Activated CD8-positive, alpha-beta memory T cell treated with anti-CD3 and anti-CD28 coated beads for 24 hours (primary cell): ENCODE data around the gene C10orf90.

Experiments used
- DNase-seq: peaks from one replicate; pipeline ENCODE4 v3.0.0-alpha.2; 2020

The C10orf90 gene

DNA sequence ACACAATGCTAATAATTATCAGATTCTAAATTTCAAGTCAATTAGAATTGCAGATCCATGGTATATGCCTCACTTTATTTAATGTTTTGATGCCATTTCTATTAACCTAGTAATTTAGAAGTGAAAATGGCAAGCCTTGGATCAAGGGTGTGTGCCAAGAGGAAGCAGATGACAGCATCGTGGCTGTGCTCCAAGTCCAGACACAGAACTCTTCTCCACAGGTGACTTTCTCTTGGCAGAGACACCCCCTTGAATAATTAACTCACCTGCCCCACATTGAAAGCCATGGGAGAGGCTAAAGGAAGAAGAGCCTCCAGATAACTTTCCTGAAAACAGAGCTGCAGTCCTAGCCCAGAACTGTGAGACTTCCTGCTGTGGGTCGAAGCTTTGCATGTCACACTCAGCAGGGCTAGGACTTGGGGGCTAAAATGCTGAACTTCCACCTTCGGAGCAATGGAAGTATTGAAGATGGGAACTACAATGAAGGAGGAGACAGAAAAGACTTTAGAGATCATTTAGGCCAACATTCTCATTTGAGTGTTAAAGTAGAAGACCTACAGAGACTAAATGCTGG, 996 bp upstream of the C10orf90 start:
- DNase-seq: no peak

DNA sequence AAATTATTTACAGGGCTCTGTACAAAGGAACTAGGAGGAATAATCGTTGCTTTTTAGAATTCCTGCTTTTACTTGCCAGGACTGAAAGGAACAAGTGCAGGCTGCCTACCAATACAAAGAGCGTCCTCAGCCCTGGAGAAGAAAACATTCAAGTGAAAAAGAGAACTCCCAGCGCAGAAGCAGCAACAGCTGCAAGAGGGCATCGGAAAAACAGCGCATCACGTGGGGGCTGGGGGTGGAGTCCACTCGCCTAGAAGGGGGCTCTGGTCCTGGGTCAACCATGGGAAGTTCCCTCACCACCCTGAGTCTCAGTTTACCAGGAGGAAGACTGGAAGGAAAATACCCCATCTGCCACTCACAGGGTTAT, 385 bp upstream of the C10orf90 start:
- no peak for DNase-seq

DNA sequence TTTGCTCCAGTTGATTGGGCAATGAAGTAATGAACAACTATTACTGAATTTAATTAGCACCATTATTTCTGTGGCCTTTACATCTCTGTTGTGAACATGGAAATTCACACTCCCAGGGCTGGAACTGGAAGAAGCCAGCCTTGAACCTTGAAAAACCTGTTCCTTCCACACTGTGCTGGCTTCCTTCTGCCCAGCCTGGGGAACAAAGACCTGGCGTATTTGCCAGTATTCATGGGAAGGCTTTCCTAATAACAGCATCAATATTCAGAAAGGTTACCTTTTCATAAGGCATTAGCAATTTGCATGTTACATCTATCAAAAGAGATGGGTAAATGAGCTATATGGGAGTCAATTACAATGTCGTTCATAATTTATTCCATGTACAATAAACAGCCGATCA, 1.3 kb downstream of the C10orf90 start:
- DNase-seq: no peak

DNA sequence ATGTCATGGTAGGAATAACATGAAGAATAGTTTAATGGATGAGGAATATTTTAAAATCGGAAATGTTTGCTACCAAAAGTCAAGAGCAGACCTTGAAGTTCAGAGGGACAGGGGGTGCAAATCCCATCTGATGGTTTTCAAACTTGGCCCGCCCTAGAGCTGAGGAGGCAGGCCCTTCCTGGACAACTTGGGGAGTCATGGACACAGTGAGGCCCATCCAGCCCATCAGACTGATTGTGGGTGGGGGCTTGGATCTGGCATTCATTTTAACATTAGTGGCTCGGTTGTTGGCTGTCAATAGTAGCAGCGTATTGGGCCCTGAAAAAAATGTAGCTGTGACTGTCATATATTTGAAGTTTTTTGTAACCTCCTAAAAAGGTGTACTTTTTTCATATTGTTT, 2.0 kb downstream of the C10orf90 start:
- no peak for DNase-seq

DNA sequence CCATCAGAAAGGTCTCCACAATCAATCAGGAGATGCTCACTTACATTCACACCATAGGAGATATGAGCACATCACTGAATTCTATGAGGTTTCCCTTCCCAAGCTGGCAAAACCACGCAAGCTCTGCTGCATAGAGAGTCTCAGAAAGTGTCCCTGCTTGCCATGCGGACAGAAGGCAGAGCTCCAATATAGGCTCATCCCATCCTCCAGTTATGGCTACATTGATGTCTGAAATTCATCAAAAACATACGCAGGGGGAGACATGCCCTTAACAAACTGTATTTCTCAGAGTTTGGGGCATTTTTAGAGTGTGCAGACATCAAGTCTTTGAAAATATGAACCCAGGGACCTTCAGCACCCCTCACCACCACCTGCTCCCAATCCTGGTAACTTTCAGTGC, 2.9 kb downstream of the C10orf90 start:
- DNase-seq: no peak

DNA sequence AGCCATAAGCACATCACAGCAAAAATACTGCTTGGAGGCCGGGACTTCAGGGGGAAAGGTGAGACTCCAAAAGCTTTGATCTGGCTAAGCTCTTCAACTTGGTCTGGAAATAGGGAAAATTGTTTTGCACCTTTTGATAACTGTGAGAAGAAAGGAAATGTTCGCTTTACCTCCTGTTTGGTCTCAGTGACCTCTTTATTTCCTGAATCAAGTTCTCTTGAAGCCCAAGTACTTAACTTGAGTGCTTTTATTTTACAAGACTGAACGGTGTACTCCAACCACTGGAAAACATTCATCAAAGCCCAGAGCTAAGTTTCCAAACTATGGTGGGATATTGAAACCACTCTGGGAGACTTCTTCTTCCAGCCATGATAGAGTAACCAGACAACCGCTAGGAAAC, 5.3 kb downstream of the C10orf90 start:
- no peak for DNase-seq

DNA sequence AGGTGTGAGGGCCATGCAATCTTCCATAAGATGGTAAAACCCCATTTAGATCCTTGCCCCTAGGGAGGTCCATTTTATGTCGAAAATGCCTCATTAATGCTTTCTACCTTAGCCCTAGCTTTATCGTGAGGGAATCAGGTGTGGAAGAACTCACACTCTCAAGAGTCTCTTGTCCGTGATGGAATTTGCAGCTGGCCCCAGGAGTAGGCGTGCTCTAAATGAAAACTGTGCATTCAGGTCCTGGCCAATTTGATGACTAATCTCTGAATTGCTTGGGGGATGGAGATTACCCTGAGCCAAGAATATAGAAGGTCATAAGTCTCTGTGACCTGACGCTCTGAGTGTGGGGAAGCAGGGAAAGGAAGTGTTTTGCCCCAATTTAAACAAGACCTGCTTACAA, 6.6 kb downstream of the C10orf90 start:
- DNase-seq: no peak

DNA sequence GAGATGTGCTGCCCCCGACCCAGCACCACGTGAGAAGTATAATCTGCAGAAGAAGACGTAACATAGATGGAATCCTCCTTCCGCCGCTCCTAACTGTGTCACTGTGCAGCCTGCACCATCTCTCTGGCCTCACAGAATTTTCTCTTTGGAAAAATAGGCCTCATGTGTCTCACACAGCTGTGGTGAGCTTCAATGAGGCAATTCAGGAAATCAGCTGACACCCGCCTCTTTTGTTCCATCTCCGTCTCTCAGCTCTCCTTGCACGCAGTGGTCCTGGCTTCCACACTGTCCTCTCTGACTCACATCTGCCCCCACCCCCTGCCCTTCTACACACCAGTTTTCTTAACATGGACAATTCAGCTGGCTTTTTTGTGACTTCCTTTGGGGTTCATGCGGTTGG, 7.2 kb downstream of the C10orf90 start:
- DNase-seq: no peak

DNA sequence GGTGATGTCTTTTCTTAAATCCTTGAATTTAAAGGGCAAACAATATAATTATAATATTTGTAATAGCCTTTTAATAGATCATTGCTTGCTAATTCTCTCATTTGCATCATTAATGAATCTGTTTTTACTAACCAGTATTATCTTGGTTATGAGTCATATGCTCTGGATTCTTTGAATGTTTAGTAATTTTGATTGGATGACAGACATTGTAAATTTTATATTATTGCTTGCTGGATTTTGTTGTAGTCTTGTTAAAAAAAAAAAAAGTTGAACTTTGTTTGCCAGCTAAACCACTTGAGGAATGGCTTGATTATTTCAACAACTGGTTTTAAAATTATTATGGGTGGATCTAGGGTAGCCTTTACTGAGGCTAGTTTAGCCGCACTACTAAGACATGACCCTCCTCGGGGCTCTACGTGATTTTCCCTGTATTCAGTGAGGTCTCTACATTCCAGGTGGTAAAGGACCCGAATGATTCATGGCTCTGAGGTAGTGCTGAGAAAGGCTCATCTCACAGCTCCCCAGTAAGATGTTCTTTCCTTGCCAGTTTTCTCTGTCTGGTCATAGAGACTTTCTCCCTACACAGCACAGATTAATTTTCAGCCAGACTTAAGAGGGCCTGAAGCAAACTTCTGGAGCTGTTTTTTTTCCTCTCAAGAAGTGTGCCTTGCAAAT, 8.5 kb downstream of the C10orf90 start:
- no peak for DNase-seq

DNA sequence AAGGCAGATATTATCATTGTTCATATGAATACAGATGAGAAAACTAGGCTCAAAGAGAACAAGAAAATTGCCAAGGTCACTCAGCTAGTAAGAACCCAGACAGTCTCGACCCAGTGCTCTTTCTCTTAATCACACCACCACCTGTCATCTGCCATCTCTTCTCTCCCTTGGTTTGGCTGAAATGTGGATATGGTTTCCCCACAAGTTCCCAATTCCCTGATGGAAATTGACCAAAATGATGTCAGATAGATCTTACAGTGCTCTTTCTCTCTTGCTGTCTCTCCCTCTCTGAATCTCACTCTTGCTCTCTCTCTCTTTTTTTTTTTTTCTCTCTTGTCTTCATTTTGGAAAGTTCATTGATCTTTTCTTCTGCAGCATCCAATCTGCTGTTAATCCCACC, 9.1 kb downstream of the C10orf90 start:
- no peak for DNase-seq

DNA sequence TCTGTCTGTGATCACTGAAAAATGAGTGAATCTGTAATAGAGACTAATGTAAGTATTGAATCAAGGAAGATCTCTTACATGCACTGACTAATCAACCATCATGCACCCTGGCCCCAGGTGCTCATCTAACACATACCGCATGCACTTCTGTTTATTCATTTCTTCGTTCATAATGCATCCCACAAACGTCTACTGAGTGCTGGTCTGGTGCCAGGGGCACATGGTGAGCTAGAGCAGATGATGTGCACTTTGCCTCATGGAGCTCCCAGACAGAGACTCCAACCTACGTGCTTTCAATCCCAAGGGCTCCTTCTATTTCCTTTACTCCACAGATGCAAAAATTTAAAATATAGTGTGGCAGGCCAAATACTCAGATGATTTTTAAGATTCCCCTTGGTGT, 10.7 kb downstream of the C10orf90 start:
- DNase-seq: no peak

DNA sequence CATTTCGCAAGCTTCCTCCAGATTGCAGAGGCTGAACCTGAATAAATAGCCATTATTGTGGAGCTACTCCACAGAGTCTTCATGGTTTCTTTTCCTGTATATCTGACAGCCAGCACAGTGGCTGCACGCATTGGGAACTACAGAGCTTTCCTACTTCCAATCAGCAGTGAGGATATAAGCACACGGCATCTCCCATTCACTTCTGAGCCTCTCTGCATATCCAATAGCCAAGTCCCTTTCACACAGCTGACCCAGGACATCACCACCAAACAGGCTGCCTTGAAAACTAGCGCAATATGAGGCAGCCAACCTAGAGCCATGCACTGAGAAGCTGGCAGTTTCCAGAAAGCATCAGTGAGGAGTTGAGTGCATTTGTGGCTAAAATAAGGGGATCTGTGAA, 11.6 kb downstream of the C10orf90 start:
- no peak for DNase-seq

DNA sequence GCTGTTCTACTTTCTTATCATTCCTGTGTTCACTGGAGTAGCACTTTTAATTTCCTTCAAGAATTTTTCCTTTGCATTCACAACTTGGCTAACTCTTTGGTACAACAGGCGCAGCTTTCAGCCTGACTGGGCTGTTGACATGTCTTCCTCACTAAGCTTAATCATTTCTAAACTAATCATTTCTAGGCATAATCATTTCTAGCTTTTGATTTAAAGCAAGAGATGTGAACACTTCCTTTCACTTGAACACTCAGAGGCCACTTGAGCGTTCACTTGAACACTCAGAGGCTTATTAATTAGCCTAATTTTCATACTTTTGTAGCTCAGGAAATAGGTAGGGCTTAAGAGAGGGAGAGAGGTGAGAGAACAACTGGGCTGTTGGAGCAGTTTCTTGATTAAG, 15.9 kb downstream of the C10orf90 start:
- DNase-seq: no peak

DNA sequence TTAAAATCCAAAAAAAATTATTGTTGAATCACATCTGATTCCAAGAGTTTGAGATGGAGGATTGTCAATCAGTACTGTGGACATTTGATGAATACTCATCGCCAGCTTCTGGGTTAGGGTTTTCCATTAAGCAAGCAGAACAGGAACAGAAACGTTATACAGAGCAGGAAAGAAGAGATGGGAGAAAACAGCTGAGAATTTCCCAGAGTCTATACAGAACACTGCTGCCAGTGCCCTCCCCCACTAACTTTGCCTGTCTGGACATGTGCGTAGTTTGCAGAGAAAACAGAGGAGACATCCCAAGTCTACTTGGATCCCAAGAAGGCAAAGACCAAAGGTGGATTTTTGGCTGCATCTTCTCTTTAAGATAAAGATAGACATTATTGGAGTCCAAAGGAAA, 19.0 kb downstream of the C10orf90 start:
- no peak for DNase-seq

DNA sequence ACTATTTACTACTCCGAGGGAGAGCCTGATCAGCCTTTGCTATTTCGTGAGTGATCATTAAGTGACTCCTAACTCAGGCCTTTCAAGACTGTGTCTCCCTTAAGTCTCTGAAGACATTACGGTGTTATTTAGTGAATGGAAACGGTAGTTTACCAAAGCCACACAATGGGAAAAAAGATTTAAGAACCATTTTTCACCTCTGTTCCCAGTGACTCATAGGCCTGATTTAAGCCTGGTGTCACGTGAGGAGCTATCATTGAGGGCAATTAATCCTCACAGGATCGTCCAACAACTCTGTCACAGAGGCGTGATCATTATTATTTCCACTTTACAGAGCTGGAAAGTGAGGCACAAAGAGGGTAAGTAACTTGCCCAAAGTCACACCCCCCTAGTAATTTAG, 20.3 kb downstream of the C10orf90 start:
- no peak for DNase-seq

DNA sequence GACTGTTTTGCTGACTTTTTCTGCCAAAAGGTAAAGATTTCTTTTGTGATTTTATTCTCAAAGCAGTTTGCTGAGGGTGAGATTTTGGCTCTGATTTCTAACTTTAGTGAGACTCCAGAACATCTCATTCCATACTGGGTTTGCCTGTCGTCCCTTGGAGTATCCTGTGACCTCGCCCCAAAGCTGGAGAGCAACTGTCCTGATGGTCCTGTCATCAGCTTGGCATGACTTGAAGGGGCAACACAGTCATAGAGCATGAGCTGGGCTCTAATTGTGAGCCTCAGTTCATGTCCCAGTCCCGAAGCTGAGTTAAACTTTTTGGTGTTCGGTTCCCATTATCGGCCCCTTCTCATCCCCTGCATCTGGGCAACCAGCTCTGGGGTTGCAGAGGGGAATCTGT, 23.4 kb downstream of the C10orf90 start:
- DNase-seq: no peak

DNA sequence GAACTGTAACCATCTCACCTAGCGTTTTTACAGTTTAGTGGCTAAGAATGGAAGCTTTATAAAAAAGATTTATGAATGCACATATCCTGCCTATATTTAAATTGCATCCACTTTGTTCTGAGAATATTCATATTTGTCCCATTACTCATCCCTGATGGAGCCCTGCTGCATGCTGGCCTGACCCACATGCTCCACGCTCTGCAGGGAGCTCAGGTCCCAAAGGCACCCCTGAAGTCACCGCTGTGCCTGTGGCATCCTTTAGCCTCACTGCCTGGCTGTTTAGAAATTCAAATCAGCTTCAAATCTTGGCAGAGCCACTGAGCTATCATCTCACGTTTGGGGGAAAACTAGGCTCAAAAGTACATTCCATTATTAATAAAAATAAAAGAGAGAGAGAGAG, 24.4 kb downstream of the C10orf90 start:
- DNase-seq: no peak

DNA sequence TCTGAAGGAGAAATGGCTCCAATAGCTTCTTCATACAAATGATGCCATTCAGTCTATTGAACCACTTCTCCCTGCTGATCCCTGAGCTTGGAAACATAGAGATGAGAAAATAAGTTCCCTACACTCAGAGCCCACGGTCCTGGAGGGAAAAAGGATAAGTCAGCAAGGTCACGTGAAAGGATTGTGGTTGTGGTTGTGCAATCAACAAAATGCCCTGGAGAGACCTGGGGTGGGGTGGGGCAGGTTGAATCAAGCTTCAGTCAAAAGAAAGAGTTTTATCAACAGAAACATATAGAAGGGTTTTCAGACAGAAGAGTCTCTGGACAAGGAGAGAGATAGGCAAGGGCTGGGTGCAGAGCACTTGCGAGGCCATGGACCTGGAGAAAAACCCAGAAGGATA, 30.1 kb downstream of the C10orf90 start:
- DNase-seq: no peak

DNA sequence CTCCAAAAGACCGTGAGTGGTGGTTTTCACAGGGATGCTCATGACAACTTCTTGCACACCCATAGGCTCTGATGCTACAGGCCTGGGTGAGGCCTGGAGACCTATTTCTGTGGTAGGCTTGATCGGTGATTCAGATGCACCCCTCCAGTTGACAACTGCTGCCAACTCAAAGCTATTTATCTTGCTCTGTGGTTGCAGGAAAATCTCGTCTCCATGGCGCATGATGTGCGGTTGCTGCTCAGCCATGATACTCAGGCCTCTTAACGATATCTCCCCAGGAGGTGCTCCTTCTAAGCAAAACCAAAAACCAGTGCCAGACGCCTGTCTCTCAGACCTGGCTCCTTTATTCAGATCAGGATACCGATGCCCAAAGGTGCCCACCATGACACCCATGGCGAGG, 31.4 kb downstream of the C10orf90 start:
- no peak for DNase-seq

DNA sequence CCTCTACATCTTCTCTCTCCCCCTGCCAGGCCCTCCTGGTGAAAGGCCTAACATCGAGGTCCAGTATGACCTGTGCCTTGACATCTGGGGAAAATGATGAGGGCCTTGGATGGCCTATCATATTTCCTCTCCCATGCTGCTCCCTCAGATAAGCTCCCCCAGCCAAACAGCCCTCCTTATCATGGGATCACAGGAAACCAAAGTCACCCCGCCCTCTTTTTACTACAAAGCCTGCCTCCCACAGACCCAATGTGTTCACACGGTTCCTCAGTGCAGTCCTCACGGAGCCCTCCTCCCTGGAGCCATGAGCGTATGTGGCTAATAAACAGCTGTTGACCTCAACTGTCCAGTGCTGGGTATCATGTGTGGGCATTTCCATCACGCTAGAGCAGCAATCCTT, 32.0 kb downstream of the C10orf90 start:
- DNase-seq: no peak

DNA sequence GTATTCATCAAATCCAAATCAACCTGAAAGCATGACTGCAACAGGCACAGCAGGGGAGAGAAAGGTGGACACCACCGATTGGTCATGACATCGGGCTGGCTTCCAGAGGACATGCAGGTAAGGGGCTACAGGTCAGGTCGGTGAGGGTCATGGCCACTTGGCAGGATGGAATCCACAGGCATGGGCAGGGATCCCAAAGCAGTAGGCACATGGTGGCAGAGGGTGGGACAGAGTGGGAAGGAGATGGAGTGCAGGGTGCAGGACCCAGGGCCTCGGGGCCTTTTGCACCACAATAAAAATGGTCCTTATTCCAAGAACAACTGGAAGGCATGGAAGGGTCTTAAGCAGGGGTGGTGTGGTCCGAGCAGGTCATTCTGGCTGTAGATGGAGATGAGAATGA, 33.0 kb downstream of the C10orf90 start:
- DNase-seq: no peak

DNA sequence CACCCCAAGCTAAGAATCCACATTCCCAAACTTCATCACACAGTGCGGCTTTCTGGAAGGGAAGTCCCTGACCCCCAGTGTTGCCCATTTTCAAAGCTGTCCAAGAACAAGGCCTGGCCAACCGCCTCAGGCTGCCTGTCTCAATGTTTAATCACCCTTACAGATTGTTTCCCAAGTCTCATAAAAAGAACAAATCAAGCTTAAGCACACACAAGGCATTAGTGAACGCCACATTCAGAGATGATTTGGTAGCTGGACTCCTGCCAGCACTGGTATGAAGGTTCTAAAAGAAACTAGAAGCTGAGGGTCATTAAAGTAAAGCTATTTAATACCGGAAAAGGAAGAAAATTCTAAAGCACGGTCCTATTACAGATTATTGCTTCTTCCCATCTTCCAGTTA, 35.6 kb downstream of the C10orf90 start:
- no peak for DNase-seq

DNA sequence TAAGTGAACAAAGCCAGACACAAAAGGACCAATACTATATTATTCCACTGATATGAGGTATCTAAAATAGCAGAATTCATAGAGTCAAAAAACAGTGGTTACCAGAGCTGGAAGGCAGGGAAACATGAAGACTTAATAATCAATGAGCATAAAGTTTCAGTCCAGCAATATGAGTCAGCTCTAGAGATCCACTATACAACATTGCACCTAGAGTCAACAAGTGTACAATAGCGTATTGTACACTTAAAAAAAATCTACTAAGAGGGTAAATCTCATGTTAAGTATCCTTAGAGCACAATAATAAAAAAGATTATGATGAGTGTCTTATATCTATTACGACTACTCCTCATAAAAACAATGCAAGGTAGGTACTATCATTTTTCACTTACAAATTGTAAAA, 36.1 kb downstream of the C10orf90 start:
- no peak for DNase-seq

DNA sequence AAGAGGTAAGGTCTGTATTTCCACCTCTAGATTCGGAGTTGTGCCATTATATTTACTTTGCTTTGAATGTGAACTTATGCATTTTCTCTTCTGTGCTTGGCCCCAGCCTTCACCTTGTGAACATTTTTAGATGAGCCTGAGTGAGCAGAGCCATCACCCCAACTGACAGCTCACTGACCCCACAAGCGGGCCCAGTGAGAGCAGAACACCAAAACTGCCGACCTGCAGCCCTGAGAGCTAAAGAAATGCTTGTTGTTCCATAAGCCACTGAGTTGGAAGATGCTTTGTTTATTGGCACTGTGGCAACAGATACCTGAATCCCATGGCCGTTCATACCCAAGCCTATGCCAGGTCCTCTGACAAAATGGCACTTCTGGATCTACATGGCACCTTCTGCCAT, 37.8 kb downstream of the C10orf90 start:
- DNase-seq: no peak

DNA sequence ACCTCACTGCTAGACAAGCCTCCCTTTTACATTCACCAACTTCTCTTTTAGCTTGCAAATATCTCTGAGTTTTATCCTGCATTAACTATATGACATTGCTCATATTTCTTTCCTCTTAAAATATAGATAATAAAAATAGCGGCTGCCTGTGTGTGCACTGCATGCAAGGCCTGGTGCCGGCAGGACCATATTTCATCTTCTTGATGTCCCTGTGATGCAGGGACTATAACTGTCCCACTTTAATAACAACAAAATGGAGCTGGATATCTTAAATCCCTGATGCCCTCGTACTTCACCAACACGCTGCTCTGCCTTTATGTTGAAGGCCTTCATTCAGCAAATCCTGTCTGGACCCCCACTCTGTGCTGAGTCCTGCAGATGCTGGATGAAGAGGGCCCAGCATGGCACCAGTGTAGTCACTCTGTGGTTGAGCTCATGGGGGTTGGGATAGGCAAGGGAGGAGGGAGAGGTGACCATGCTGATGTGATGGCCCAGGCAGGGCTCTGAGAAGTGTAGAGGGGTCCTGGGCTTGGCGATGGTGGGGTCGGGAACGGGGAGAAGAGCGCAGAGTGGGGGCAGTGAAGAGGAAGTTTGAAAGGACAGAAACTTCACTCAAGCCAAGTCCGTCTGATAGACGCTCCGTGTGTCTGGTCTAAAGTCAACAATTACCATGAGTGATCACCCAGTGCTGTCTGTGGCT, 40.4 kb downstream of the C10orf90 start:
- no peak for DNase-seq
